Stimulated activated CD8-positive, alpha-beta memory T cell treated with anti-CD3 and anti-CD28 coated beads, Interleukin-12 subunit alpha, Interleukin-12 subunit beta, amount 100 ng/mL, for 1 hour (primary cell): Measurements from ENCODE around the gene PFKL.
"Not testable (repeated sequence)": the region's sequence is repeated elsewhere in the genome, so short reads cannot be mapped to it uniquely, and the experiment has no call there.

Experiments used
- DNase-seq: peaks from one replicate; pipeline ENCODE4 v3.0.0-alpha.2; 2020; ENCODE audit warnings: low read depth

PFKL gene

DNA sequence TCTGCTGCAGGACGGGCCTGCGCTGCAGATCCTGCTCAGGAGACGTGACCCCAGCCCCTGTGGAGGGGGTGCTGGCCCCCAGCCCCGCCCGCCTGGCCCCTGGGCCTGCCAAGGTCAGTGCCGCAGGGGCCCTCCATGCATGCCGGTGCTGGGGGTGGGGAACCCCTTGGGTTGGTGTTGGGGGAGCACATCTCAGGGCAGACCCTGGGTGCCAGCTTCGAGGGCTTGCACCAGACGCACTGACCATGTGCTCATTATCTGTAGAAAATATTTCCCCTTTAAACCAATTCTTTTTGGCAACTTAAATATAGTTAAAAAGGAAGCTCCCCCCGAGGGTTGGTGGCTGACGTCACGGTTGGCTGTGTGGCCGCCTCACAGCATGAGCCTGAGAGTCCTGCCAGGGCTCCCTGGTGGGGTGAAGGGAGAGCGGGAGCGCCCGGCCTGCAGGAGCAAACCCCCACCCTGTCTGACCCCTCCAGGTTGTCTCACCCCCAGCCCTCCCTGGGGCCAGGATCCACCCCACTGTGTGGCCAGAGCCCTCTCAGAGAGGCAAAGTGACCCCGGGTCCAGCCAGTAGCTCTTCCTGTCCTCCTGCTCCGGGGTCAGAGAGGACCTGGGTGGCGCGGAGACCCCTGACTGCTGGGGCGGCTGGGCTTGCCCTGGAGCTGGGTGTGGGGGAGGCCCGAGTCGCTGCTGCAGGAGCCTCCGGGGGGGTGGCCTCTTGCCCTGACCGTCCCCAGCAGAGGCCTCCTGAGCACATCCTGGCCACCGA lies 5.3 kb upstream of the PFKL start:
- no peak for DNase-seq

DNA sequence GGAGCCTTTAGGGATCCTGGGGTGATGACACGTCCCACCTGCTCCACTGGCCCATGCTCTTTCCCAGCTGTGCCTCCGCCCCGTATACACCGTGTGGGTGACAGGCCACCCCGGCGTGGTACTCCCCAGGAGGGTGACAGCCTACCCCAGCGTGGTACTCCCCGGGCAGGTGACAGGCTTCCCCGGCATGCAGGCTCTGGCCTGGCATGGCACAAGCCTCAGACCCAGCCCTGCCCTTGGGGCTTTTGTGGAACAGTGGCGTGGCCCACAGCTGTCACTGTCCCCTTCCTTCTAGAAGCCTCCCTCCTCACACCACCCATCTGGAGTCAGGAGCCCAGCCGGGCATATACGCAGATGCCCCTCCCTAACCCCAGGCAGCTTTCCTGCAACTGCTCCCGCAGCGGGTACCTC lies 4.7 kb upstream of the PFKL start:
- DNase-seq: no peak

DNA sequence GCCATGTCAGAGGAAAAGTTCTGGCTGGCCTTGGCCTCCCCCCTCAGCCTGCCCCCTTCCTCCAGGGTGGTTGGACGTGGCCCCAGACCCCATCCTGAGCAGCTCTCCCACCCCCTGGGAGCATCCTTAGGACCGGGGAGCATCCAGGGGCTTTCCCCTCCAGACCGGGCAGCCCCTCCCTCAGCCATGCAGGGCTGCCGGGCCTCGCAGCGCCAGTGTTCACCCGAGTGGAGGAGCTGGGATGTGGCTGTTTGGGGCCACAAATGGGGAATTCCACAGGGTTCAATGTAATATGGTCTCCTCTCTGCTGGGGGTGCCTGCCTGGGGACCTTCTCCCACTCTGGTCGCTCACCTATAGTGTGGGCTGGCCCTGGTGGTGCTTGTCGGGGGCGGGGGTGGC lies 4.2 kb upstream of the PFKL start:
- DNase-seq: no peak

GRCh38 chr21:44296103-44296519 lies 3.7 kb upstream of the PFKL start:
- no peak for DNase-seq

DNA sequence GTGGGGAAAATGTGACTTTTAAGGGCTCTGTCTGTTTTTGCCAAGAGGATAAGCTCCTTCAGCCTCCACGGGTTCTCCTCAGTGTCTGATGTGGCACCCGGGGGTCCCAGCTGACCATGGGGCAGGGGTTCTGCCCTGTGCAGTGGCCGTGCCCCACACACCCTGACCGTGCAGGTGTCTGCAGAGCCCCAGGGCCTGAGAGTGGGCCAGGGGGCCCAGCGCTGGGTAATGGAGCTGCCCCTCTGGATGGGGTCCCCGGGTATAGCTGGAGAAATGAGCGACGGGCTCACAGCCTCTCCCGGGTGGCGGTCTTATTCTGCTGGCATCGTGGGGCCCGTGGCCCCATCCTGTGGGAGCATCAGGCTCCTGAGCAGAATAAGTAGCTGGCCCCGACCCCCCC lies 2.9 kb upstream of the PFKL start:
- no peak for DNase-seq

DNA sequence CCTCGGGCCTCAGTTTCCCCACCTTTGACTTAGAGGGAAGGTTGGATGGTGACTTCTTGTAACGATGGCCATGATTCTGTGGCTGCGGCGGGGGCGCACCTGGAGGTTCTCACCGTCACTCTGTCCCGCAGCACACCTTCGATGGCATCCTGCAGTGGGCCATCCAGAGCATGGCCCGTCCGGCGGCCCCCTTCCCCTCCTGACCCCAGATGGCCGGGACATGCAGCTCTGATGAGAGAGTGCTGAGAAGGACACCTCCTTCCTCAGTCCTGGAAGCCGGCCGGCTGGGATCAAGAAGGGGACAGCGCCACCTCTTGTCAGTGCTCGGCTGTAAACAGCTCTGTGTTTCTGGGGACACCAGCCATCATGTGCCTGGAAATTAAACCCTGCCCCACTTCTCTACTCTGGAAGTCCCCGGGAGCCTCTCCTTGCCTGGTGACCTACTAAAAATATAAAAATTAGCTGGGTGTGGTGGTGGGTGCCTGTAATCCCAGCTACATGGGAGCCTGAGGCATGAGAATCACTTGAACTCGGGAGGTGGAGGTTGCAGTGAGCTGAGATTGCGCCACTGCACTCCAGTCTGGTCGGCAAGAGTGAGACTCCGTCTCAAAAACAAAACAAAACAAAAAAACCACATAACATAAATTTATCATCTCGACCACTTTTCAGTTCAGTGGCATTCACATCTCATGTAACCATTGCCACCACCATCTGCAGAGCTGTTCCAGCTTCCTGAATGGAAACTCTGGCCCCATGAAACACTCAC lies 2.1 kb upstream of the PFKL start:
- peak; percentile 68 for DNase-seq

DNA sequence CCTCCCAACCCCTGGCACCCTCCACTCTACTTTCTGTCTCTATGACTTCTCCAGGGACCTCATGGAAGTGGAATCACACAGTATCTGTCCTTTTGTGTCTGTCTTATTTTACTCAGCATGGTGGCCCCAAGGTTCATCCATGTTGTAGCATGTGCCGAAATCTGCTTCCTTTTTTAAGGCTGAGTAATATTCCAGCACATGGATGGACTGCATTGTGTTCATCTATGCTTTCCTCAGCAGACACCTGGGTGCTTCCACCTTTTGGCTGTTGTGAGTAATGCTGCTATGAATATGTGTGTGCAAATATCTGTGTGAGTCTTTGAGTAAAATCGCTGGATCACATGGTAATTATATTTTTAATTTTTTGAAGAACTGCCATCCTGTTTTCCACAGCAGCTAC lies 1.6 kb upstream of the PFKL start:
- DNase-seq: no peak

- no peak for DNase-seq
These were observed 782 bp upstream of the PFKL start for GRCh38 chr21:44299085-44299457.

DNA sequence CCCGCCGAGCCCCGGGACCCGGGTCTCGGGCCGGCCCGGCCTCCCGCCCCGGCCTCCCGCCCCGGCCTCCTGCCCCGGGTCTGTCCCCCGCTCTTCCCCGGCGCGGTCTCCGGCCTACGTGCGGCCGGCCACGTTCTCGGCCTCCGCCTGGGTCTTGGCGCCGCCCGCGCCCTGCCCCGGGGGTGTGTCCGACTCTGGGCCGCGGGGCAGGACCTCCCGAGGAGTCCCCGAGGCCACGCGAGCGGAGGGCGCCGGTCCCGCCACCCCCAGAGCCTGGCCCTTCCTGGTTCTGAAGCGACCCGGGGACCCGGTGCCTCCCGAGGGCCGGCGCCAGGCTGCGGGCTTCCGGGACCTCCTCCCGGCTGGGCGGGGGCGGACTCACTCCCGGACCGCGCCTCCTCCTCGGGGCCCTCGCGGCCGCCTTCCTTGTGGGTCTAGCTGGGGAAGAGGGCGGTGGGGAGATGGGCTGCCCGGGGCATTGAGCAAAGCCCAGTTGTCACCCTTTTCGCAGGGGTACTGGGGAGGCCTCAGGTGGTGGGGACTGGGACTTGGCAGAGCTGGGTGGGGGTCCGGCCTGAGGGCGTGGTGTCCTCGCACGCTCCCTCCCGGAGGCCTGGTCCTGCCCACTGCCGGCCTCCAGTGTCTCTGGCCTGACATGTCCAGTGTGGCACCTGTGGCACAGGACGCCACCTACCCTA lies 558 bp downstream of the PFKL start:
- DNase-seq: peak; percentile 42

DNA sequence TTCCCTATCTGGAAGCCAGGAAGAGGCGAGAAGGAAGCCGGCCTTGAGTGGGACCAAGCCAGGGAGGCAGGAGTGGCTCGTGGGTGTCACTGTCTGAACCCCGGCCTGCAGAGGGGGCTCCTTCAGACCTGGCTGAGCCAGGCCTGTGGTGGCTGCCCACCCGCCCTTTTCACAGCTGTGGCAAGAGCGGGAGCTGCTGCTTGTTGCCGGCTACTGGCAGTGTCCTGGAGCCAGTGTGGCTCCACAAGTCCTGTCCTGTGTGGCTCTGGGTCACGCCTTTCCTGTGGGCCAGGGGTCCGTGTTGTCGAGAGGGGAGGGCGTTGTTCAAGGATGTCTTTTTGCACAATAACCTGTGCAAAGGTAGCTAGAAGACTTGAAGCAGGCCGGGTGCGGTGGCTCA lies 1.3 kb downstream of the PFKL start:
- DNase-seq: no peak

DNA sequence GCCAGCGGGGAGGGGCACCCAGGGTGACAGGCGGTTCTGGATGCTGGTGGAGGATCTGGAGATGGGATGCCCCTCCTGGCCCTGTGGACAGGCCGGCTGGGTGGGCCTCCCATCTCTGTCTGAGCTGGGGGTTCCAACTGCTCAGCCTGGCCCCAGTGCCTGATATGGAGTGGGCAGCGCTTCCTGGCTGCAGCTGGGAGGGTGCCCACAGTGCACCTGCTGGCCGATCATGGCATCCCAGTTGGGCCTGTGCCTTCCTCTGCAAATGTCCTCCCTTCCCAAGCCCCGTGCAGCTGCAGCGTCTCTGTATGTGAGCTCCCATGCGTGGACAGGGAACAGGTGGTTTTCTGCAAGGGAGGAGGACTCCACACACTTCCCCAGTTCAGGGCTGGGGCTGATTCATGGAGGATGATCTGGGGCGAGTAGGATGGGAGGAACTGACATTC lies 2.1 kb downstream of the PFKL start:
- DNase-seq: no peak

- DNase-seq: not testable (repeated sequence)
These were observed 2.9 kb downstream of the PFKL start for GRCh38 chr21:44302573-44303401.

DNA sequence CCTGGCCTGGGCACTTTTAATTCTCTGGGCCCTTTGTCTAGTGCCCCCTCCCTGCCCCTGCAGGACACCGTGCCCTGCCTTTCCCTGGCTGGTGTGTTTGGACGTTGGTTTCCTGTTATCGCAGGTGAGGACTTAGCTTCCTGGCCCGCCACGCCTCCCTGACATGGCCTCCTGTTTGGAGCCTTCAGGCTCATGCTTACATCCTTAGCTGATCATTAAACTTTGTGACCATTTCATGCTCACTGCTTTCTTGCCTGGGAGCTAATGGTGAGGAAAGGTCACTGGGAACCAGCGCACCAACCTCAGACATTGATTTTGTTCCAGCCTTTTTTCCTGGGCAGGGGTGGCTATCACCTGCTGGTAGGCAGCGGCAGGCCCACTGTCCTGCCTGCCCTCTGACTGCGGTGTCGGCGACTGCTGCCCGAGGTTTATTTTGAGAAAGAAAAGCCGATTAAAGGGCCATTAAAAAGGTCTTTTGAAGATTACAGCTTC lies 3.7 kb downstream of the PFKL start:
- DNase-seq: no peak

- no peak for DNase-seq
These were observed 4.3 kb downstream of the PFKL start for GRCh38 chr21:44304011-44304616.

- DNase-seq: no peak
These were observed 5.0 kb downstream of the PFKL start for GRCh38 chr21:44304877-44305293.

DNA sequence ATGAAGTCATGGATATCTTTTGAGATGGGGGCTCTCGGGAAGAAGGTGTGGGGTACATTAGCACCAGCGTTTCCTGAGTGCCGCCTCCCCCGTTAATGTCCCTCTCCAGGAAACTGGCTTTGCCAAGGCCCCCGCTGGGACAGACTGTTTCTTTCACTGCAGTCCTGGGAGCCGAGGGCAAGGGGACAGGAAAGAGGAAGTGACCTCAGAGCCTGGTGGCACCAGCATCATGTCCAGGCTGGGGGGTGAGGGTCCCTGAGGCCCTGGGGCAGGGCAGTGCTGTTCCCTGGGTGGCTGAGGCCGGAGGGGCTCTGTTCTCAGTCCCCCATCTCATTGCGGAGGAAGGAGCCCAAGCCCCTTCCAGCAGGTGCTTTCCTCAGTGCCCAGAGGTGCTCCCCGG lies 5.8 kb downstream of the PFKL start:
- DNase-seq: no peak

DNA sequence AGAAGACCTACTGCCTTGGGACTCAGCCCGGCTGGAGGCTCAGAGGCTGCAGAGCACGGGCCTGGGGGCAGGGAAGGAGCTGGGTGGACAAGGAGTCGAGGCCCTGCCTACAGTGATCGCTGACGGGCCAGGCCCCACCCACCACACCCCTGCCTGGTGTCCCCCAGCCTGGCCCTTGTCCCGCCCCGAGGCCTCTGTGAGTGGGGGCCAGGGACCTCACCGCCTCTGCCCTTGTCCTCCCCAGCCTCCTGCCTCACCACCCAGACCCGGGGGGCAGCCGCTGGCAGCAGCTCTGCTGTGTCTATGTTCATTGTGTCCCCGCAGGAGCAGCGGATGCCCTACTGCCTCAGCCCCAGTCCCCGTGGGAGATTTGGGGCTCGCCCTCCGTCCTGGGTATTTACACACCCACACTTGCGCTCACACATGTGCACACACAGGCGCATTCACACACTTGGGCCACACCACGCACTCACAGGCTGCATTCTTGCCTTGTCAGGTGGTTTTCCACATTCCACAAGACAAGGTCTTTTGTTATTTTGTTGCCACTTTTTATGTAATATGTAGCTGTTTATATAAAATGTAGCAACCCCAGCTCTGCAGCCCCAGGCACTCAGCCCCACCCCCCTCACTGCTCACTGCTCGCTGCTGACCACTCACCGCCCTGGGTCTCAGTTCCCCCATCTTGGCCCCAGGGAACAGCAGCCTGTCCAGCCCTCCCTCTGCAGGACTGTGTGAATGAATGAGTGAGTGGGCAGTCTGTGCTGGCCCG lies 7.3 kb downstream of the PFKL start:
- DNase-seq: no peak

GRCh38 chr21:44310628-44311507 lies 11.0 kb downstream of the PFKL start:
- DNase-seq: no peak

- DNase-seq: no peak
These were observed 12.2 kb downstream of the PFKL start for GRCh38 chr21:44312089-44312488.

DNA sequence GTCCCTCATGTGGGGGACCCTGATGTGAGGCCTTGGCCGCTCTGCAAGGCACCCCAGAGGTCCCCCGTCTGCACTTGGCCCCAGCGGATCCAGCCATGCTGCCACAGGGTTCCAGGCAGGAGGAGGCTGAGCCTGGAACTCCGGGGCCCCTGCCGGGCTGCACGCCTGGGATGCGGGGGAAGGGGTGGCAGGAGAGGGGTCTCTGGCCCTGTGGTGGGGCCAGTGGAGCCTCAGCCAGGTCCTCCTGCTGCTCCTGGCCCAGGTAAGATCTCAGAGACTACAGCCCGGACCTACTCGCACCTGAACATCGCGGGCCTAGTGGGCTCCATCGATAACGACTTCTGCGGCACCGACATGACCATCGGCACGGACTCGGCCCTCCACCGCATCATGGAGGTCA lies 12.9 kb downstream of the PFKL start:
- DNase-seq: no peak
